HG03039 (cell line): ENCODE measurements around the gene UBAC1.
"Not testable (repeated sequence)": the region's sequence is repeated elsewhere in the genome, so short reads cannot be mapped to it uniquely, and the experiment has no call there.

Source experiments
- ATAC-seq: cut with Tn5 transposase; IDR thresholded peaks from one replicate; pipeline ENCODE4 v1.9.1; 2021; ENCODE audit warnings: mild to moderate bottlenecking, moderate library complexity; ENCODE audit not compliant: unreplicated experiment

Gene UBAC1

DNA sequence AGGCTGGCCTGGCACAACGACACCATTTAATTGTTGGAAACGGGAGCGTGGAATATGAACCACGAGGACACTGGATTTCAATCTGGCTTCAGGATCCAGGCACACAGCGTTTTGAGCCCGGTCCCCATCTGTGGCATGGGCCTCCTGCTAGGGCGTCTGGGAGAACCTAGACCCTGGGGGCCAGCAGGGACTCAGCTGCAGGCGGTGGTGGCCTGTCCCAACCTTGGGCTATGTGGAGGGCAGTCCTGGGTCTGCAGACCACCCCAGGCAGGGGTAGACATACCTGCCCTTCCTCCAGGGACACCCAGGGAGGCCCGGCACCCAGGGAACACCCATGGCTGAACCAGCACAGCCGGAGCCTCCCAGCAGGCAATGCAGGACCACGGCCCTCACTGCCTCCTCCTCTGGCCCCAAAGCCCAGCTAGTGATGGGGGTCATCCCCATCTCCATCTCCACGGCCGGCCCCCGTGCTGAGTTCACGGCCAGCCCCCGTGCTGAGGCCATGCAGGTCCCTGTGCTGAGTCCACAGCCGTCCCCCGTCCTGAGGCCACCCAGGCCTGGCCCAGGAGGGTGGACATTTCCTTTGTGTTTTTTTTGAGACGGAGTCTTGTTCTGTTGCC lies 18.5 kb upstream of the UBAC1 start:
- no peak for ATAC-seq

DNA sequence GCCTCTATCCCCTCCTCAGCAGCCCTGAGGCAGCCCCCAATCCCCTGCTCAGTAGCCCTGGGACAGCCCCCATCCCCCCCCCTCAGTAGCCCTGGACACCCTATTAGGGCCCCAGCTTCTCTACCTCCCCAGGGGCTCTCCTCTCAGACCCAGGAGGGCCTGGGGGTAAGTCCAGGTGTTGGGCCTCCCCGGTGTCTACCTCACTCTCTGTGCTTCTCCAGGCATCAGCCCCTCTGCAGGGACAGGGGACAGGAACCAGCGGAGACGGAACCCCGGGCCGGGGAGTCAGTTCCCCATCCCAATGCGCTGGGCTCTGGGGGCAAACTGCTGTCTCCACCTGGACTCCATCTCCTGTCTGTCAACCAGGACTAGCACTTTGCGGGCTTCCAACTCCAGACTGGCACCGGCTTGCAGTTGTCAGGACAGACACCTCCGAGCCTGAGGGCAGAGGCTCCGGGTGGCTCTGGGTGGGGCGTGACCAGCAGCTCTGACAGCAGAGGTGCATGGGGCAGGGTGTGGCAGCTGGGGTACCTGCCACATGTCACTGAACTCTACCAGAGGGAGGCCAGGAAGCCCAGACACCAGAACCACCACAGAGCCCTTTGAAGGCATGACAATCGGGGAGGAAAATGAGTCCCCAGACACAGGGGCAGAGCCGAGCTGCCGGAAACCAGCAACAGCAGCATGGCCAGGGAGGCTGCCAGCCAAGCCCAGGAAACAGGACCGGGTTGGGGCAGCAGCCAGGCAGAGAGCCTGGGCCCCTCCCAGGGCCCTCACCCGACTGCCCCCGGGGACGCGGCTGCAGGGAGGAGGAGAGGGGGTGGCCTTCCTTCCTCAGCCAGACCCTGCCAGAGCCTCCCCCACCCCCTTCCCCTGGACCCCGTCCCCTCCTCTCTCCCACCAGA lies 17.7 kb upstream of the UBAC1 start:
- ATAC-seq: no peak

DNA sequence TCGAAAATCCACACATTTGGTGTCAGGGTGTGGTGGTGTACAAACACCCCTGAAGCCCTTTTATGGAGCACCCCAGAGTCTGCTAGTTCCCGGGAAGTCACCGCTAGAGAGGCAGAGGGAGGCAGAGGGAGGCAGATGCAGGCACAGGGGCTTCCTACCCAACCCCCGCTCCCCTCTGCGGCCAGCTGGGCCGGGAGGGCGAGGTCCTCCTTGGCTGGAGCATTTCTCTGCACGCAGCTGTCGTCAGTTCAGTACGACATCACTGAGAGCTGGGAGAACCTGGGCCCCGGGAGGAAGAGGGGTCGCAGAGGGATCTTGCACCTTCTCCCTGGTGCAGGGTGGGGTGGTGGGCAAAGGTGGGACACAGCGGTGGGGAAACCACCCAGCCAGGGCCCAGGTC lies 15.8 kb upstream of the UBAC1 start:
- no peak for ATAC-seq

DNA sequence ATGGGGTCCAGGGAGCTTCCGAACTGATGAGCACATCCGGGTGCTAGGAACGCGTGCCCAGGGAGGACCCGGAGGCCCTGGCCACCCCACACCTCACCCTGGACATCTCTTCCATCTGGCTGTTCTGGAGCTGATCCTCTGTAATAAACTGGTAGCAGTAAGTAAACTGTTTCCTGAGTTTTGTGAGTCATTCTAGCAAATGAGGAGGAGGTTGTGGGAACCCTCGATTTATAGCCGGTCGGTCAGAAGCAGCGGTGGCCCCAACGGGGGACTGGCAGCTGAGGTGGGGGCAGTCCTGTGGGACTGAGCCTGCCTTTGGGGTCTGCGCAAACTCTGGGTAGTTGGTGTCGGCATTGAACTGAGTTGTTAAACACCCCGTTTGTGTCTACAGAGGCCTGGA lies 15.4 kb upstream of the UBAC1 start:
- no peak for ATAC-seq

DNA sequence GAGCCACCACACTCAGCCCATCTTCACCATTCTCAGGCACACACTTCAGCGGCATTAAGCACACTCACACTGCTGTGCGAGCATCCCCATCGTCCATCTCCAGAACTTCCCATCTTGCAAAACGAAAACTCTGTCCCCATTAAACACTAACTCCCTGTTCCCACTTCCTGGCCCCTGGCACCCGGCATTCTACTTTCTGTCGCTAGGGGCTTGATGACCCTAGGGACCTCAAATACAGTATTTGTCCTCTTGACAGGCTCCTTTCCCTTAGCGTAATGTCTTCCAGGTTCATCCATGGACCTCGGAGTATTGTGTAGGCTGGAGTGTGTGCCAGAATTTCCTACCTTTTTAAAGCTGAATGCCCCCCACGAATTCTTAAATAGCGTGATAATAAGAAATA lies 14.7 kb upstream of the UBAC1 start:
- ATAC-seq: no peak

DNA sequence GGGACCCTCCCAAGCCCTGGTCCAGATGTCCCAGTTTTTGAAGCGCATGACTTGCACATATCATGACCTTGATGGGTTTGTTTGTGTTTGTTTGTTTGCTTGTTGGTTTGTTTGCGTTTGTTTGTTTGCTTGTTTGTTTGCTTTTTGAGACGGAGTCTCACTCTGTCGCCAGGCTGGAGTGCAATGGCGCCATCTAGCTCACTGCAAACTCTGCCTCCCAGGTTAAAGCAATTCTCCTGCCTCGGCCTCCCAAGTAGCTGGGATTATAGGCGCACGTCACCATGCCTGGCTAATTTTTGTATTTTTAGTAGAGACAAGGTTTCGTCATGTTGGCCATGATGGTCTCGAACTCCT lies 13.0 kb upstream of the UBAC1 start:
- ATAC-seq: no peak

DNA sequence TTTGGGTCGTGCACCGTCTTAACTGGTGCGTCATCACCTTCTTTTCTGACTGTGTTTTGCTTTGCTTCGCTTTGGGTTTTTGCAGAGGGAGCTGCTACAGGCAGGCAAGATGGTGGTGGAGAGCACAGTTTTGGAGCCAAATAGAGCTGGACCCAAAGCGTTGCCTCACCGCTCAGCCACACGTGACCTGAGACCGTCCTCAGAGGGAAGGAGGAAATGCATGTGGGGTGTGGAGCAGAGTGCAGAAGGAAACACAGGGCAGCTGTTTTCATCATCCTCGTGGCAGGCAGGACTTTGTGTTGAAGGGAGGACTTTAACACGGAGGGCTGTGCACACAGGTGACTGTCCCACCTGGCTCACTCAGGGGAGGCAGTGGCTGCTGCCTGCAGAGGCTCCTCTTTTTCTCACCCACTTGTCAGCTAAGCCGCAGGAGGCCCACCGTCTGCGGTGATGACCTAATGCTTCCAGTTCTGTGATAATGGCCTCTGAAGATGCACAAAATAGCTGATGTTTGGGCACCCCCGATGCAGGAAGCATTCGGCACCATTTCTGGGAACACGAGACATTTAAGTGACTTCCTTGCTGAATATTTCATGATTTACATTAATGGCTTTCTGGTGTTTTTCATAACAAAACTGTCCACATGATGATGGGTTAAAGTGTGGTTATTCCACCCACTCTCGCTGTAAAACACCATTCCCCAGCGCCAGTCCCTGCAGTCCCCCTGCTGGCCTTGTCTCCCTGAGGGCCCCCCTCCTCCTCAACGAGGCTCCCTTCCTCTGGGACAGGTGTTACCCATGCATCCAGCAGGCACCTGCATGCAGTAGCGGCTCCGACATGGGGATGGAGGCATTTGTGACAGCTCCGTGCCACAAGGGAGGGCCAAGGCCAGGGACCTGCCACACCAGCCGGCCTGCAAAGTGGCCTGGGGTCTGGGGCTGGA lies 12.4 kb upstream of the UBAC1 start:
- no peak for ATAC-seq

DNA sequence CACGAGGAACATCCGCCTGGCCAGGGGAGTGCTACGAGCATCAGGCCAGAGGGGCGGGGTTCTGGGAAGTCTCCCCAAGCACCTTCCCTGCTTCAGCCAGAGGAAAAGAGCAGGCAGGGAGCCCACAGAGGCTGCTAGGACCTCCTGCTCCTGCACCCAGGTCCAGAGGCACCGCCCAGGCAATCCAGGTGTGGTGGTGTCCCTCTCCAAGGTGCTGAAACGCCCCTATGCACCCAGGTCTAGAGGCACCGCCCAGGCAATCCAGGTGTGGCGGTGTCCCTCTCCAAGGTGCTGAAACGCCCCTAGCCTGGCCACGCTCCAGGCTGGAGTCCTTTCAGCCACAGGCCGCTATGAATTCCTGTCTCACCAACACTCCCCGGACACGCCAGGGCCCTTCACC lies 10.7 kb upstream of the UBAC1 start:
- no peak for ATAC-seq

DNA sequence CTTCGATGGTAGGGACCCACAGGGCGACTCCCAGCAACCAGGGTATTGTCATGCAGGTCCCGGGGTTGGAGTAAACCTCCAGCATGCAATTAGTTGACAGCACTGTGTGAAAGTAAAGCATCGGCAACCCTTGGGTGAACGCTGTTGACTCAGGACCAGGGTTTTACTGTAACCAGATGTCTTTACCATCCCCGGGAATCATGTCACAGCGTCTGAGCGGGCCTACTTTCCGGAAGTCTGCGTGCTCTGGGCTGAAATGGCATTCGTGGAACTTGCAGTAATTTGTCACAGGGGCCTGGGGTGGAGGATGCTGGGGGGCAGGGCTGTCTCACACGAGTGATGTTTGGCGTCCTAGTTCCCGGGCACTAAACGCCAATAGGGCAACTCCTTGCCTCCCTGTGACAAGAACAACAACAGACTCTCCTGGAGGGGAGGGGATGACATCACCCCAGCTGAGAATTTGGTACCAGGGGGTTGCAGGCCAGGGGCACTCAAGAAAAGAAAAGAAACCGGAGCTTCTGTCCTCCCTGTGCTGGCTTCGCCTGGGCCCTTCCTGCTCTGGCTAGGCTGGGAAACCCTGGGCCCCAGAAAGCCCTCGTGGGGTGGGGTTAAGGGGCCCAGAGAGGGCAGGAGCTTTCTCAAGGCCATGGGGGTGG lies 10.1 kb upstream of the UBAC1 start:
- ATAC-seq: no peak

DNA sequence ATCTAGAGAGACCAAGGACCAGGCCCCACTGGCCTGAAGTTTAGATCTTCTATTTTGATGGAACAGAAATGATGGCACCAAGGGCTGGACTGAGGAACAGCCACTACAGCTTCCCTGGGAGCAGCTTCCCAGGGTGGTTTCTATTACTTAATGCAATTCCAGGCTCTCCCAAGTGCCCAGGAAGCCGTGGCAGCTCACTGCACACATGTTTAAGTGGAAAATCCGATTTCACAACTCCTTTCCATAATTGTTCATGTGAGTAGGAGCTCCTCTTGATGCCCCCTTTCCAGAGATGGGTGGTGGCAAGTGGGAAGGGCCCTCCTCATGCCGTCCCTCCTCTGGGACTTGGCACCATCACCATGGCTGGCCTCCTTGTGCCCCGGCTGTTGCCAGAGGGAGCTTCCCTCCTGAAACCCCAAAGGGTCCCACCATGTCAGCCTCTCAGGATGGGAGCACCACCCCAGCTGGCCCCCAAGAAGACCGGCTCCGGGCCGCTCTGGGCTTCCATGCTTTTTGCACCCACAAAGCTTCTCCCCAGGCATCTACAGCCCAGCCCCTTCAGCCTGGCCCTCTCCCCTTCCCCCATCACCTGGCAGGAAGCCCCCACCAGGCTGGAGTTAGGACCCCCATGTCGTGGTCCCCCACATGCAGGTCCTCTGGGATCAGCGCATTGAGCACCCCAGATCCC lies 9.1 kb upstream of the UBAC1 start:
- ATAC-seq: no peak

DNA sequence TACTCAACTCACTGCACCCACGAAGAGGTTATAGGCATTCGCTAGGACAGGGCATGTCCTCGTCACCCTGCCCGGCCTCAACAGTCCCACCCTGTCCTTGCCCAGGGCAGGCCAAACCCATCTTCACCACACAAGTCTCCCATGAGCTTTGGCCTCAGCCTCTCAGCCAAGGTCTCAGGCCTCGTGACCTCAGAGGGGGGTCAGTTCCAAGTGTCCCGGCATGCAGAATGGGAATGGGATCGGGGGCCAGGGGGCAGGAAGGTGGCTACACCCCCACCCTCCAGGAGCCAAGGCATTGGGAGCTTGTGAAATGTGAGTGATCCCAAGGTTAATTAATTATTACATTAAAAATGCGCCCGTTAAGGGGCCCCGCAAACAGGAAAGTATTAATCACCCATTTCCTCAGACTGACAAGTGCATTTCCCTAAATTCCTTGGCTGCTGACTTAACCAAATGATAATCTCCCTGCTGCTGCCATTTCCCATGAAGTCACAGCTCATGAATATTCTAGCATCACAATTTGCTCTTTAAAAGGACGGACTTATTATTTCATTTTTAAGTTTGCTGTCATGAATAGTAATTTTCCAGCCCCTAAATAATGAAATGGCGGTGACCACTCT lies 8.0 kb upstream of the UBAC1 start:
- no peak for ATAC-seq

DNA sequence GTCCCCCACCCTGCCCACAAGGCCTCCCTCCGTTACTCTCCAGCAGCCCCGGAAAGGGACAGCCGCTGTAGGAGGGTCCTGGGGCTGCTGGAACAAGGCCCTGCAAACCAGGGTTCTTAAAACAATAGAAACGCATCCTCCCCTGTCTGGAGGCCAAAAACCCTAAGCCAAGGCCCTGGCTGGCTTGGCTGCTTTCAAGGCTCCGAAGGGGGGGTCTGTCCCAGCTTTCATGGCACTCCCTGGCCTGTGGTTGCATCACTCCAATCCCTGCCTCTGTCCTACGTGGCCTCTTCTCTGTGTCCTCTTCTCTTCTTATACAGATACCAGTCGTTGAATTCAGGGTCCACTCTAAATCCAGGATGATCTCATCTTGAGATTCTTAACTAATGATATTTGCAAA lies 7.4 kb upstream of the UBAC1 start:
- ATAC-seq: no peak

DNA sequence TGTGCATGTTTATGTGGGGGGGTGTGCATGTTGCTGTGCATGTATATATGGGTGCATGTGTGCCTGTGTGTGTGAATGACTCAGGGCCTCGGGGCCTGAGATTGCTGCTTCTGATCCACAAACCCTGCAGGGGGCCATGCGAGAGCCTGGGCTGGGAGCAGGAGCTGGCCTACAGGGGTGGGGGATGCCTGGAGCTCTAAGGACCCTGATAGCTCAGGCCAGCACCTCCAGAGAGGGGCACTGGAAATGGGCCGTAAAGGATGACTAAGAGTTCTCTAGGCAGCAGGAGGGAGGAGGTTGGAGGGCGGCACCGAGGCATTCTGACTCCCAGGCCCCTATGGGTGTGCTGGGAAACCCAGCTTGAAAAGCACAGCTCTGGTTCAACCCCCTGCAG lies 6.9 kb upstream of the UBAC1 start:
- no peak for ATAC-seq

DNA sequence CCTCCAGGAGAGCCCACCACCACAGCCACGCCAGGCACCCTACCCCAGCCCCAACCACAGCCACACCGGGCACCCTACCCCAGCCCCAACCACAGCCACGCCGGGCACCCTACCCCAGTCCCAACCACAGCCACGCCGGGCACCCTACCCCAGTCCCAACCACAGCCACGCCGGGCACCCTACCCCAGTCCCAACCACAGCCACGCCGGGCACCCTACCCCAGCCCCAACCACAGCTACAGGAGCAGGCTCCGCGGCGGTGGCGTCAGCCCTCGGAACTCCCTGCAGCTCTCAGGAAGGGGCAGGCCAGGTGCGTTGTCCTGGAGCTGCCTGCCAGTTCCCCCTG lies 5.7 kb upstream of the UBAC1 start:
- ATAC-seq: not testable (repeated sequence)

DNA sequence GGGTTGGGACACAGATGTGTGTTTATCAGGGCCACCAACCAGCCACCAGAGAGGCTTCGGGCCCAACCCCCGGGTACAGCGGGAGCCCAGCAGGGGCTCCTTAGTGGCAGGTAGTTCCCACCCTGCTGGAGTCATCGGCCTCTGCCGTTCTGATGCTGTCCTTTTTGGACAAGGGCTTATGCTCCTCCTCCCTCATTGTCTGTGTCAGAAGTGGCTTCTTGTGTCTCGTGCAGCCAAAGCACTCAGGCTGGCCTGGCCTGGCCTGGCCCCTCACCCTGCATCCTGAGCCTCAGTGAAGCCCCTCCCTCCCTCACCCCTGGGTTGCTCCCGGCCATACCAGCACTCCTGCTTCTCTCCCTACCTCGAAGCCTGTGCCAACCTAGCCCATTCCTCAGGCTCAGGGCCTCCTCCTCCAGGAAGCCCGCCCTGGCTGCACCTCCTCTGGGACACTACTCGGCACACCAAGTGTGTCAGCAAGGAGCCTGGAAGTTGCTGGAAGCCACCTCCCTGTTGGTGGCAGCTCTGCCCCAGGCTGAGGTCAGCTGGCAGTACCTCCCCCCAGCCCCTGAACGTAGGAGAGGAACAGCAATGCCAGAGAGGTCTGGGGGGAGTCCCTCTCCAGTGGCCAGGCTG lies 4.1 kb upstream of the UBAC1 start:
- ATAC-seq: no peak

DNA sequence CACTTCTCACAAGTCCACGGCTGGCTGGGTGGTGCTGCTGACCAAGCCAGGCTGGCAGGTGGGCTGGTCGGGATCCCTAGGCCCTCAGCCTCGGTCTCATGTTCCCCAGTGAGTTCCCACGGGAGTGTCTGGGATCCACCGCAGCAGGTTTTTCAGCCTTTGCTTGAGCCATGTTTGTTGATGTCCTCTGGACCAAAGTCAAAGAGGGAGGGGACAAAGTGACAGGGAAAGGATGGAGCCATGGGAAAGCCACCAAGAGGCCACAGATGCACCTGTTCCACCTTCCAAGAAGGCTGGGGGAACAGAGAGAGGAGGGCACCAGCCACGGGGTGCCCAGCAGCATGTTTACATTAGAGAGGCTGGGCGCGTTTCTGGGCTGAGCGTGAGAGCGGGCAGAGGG lies 2.8 kb upstream of the UBAC1 start:
- ATAC-seq: no peak

DNA sequence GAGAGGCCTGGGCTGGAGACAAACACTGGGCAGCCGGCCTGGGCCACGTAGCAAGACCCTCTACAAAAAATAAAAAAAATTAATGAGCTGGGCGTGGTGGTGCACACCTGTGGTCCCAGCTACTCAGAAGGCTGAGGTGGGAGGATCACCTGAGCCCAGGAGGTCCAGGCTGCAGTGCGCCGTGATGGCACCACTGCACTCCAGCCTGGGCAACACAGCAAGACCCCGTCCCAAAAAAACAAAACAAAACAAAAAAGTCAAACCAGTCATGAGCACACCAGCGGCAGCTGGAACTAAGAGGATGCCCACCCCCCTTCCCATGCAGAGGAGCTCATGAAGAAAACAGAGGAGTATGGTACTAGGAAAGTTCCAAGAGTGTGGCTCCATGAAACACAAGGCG lies 2.2 kb upstream of the UBAC1 start:
- no peak for ATAC-seq

DNA sequence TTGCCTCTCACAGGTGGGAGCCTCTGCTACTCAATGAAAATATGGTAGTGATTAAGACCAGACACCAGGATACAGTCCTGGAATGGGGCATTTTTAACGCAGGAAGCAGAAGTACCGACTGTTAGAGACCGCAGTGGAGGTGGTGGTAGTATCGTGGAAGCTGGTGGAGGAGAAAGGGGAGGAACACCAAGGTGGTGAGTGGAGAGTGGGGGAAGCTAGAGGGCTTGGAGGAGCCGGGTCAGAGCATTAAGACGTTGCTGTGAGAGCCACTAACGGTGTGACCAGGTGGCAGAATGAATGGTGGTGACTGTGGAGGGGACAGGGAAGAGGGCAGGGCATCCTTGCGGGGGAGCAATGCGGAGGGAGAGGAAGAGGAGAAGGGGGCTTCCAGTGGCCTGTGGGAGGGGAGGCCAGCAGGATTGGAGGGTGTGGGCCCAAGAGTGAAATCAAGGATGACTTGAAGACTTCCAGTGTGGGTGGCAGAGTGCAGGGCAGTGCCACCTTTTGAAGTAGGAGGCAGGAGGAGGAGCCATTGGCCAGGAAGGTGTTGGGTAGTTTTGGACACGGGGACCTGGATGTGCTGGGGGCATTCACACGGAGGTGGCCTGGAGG lies 1.6 kb upstream of the UBAC1 start:
- no peak for ATAC-seq
